ENCODE measurements around the gene NOTCH3.

Gene NOTCH3

DNA sequence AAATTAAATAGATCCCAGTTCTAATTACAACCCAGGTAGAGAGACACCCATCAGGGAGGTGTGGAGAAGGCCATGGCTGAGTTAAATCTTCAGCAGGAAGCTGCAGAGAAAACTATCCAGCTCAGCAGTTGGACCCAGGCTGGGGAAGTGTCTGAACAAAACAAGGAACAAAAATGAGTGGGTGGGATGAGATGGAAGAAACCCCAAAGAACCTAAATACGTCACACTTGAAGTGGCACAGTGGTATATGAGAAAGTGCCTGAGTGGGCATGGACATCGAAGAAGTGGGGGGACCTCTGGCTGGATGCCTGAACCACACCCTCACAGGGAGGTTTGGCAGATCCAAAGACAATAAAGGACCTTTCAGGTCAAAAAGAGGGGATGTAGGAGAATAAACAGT is 35.0 kb upstream of the NOTCH3 start:
- DNase-seq (ENCODE audit: low spot score) = no peak

DNA sequence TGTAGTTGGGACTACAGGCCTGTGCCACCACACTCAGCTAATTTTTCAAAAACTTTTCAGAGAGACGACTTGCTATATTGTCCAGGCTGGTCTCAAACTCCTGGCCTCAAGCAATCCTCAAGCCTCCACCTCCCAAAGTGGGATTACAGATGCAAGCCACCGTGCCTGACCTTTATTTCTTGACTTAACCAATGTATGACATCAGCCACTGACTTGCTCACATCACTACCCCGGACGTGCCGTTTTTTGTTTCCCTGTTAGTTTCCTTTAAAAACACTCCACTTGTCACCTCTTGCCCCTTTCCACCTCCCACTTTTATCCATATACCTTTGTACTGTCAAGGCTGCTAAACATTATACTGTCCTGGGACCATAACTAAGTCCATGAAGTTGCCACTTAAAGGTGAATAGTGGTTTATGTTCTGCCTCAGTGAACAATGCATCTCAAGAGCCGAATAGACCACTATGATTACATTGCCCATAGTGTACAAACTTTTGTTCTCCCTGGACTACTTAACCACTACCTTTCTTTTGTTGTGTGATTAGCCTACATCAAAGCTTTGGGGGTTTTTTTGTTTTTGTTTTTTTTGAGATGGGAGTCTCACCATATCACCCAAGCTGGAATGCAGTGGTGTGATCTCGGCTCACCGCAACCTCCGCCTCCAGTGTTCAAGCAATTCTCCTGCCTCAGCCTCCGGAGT is 33.8 kb upstream of the NOTCH3 start:
- DNase-seq (ENCODE audit: low spot score) = no peak

DNA sequence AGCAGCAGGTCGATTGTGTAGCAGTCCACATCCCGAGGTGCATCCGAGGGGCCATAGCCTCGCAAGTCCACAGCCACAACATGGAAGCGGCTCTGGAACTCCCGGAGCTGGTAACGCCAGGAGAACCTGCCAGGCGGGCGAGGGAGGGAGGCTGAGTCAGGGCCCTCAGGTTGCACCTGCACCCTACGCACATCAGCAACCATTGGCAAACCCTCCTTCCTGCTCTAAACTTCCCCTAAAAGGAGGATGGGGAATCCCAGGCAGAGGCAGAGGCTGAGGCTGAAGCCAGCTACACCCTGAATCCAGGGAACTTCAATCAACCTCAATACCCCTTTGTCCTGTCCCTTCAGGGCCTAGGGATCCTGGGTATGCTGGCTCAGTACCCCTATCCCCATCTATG is 30.5 kb upstream of the NOTCH3 start:
- no peak for DNase-seq (ENCODE audit: low spot score)

DNA sequence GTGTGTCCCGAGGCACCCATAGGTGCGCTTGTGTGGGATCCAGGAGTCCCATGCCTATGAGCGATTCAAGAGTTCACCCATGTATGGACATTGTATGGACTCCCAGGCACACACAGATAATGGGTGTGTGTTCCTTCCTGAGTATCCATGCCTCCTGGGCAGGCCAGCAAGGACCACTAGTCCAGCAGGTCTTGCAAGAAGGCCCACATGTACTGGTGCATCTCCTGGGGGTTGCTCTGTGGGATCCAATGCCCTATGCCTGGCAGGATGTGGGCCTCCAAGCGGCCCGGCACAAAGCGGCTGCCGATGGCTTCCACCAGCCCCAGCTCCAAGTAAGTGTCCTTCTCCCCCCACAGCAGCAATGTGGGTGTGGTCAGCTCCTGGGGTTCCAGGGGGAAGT is 26.5 kb upstream of the NOTCH3 start:
- DNase-seq (ENCODE audit: low spot score) = no peak

DNA sequence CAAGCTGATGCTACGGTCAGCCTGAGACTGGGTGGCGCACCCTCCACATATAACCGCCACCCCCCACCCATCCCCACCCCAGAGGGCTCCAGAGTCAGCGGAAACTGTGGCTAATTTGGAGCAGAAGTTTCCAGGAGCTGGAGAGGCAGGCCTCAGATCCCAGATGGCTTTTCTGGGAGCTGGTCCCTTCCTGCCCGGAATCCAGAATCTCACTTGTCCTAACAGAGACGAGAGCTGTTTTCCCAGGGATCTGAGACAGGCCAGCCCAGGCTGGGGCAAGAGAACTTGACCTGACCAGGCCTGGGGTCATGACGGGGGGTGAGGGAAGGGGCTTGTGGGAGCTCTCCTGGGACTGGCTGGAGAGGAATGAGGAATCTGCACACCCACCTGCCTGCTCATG is 25.0 kb upstream of the NOTCH3 start:
- no peak for DNase-seq (ENCODE audit: low spot score)

DNA sequence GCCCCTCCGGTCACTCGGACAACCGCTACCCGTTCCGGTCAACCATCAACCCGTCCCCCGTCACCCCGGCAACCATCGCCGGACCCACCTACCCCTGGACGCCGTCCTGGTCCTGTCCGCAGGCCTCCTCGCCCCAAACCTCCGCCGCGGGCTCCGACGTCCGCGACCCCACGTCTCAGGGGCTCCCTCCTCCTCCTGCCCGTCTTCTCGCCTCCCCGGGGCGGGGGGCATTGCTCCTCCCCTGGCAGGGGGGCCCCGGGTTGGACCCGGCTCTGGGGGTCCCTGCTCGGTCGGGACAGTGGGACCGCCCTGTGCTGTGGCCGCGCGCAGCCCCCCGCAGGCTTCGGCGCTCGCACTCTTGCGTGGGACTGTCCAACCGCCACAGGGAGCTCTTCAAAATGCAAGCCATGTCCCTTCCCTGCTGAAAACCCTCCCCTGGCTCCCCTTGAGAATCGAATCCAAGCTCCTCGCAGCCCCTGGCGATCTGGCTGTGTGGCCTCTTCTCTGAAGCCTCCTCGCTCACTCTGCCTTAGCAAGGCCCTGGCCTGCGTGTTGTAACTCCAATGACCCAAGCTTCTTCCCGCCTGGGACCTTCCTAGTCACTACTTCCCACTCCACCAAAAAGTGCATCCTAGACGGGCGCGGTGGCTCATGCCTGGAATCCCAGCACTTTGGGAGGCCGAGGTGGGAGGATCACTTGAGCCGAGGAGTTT is 23.0 kb upstream of the NOTCH3 start:
- DNase-seq (ENCODE audit: low spot score) = no peak

DNA sequence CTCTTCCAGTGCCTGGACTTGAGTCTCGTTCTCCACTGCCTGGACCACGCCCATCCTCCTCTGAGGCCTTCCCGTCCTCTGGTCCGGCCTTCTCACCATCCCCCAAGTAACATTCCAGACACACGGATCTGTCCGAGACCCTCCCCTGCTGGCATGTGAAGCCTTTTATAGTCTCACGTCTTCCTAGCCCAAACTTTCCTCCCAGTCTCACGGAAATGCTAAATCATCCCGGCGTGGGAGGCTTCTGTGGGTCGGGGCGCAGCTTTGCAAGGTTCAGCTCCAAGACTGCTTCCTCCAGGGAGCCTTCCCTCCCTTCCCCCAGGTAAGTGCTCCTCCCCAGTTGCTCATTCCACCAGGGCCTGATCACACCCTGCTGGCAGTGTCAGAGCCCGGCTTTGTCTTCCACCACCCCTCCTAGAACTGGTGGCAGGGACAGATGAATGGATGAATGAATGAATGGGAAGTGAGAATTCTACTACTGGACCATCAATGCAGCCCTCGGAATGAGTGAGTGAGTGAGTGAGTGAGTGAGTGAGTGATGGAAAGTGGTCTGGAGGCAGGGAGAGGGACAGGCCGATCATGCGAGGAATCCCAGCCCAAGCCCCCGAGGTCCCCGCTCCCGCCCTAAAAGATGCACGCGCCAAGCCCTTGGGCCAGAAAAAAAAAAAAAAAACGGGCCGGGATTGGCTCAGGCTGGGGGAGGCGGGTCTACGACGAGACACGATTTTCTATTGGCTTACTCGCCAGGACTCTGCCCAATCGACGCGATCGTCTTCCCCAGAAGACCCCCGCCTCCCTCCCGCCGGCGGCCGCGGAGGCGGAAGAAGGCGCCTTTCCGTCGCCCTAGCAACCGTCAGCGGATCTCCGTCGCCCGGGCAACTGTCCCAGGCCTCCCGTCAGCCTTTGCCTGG is 22.2 kb upstream of the NOTCH3 start:
- DNase-seq (ENCODE audit: low spot score) = peak; percentile 99

DNA sequence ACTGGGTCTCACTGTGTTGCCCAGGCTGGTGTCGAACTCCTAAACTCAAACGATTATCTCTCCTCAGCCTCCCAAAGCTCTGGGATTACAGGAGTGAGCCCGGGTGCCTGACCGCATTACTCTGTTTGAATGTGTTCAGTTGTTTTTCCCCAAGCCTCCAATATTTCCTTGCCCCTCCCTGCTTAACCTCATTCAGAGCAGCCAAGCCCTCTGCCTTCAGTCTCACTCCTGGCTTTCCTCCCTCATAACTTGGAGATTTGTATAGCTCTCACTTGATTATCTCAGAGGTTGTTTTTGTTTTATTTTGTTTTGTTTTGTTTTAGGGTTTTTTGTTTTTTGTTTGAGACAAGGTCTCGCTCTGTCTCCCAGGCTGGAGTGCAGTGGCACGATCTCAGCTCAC is 20.0 kb upstream of the NOTCH3 start:
- no peak for DNase-seq (ENCODE audit: low spot score)

DNA sequence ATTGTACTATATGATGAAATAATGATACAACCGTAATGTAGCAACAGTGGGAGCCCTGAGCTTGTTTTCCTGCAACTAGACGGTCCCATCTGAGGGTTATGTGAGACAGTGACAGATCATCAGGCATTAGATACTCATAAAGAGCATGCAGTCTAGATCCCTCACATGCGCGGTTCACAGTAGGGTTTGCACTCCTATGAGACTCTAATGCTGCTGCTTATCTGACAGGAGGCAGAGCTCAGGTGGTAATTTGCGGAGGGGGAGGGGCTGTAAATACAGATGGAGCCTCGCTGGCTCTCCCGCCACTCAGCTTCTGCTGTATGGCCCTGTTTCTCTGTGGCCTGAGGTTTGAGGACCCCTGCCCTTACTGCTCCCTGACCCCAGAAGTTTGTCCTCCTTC is 17.7 kb upstream of the NOTCH3 start:
- DNase-seq (ENCODE audit: low spot score) = no peak

DNA sequence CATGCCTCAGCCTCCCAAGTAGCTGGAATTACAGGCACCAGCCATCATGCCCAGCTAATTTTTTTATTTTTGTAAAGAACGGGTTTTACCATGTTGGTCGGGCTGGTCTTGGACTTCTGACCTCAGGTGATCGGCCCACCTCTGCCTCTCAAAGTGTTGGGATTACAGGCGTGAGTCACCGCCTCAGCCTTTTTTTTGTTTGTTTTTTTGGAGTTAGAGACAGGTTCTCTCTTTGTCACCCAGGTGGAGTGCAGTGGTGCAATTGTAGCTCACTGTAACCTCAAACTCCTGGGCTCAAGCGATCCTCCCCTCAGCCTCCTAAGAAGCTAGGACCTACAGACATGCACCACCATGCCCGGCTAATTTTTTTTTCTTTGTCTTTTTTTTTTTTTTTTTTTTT is 15.6 kb upstream of the NOTCH3 start:
- DNase-seq (ENCODE audit: low spot score) = no peak

DNA sequence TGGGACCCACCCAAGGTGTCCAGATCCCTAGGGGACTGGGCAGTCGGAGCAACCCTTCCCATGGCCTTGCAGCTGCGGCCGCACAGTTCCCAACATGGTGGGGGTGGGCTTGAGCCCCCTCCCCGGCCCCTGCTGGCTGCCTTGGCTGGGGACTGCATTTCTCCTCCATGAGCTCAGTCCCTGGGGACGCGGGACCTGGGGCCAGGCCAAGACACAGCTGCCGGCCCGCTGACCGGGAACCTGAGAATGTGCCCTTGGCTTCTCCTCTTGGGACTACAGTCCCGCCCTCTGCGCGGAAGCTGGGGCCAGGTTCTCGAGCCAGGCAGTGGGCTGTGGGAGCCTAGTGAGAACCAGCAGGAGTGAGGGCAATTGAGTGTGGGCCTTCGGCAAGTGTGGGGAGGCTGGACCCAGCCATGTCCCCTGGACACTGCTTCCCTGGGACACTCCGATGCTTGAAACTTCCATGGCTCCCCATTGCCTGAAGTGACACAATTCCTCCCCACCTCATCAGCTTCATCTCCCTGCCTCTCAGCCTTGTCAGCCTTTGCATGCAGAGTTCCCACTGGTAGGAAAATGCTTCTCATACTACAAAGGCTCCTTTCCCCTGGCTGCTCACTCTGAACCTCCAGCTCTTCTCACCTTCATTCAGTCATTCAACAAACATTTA is 13.1 kb upstream of the NOTCH3 start:
- peak; percentile 74 for DNase-seq (ENCODE audit: low spot score)

DNA sequence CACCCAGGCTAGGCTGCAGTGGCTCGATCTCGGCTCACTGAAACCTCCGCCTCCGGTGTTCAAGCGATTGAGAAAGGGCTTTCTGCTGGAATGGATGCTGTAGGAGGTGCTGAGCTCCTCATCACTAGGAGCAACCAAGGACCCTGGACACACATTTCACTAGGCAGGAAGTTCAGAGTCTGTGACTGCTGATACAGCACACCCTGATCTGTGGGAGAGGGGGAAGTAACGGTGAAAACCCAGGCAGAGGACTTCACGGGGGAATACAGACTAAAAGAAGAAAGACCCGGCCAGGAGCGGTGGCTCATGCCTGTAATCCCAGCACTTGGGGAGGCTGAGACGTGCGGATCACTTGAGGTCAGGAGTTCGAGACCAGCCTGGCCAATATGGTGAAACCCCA is 11.9 kb upstream of the NOTCH3 start:
- no peak for DNase-seq (ENCODE audit: low spot score)

DNA sequence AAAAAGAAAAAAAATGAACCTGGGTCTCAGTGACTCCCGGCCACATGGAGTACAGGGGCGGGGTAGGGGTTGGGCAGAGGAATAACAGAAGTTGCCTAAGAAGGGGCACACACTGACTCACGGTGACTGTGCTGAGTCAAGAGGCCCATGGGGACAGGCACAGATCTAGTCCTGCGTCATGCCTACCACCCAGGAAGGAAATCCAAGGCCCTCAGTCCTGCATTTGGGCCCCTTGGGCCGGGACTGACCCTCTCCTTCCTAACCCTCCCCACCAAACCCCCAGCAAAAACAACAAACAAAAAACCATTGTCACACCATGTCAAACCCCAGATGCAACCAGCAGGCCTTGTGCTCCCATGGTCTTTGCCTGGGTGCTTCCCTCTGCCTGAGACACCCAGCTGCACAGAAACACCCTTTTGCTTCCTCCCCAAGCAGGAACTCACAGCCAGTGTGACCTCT is 9.6 kb upstream of the NOTCH3 start:
- peak; percentile 92 for DNase-seq (ENCODE audit: low spot score)

DNA sequence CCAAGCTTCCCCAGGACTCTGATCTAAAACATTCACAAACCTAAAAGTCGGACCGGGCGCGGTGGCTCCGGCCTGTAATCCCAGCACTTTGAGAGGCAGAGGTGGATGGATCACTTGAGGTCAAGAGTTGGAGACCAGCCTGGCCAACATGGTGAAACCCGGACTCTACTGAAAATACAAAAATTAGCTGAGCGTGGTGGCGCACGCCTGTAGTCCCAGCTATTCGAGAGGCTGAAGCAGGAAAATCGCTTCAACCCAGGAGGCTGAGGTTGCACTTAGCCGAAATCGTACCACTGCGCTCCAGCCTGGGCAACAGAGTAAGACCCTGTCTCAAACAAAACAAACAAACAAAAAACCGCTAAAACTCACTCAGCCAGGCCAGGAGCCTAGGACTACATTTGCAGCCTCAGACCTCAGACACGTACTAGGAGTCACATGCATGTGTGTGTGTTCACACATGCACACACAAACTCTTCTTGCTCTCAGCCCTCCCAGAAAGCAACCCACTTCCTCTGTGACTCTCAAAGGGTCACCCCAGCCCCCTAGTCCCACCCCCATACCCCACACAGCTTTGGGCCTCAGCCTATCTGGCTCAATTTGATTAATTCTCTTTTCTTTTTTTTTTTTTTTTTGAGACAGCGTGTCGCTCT is 704 bp upstream of the NOTCH3 start:
- DNase-seq (ENCODE audit: low spot score) = no peak

DNA sequence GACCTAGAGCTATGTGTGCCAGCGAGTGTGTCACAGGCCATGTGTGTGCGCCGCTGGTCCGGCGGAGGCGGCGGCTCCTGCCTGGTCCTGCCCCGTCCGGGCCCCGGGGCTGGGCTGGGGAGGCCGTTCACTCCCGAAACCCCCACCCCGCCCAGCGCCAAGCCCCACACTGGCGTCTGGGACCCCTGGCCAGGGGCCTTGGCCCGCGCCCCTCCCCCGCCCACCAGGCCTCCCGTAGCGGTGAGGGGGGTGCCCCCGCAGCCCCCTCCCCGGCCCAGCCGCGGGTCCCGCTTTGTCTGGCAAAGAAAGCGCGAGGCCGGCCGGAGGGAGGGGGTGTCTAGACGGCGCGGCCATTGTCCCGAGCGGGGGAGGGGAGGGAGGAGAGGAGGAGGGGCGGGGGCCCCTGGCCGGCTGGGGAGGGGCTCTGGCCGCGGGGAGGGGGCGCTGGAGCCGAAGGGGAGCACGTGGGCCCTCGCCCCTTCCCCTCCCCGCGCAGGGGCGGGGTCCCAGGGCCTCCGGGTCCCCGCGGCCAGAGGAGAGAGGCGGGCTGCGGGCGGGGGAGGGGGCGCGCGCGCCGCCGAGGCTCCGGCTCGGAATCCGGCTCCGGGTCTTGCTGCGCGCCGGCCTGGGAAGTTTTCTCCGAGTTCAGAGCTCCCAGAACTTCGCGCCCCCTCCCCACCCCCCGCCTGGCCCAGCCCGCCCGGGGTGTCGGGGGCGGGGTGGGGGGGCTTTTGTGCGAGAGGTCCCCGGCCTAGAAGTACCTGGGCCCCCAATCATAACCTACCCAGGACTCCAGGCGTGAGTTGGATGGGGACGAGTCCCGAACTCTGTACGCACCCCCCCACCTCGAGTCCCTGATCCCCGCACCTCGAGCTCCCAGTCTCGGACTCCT is 888 bp downstream of the NOTCH3 start:
- DNase-seq (ENCODE audit: low spot score) = peak; percentile 77

DNA sequence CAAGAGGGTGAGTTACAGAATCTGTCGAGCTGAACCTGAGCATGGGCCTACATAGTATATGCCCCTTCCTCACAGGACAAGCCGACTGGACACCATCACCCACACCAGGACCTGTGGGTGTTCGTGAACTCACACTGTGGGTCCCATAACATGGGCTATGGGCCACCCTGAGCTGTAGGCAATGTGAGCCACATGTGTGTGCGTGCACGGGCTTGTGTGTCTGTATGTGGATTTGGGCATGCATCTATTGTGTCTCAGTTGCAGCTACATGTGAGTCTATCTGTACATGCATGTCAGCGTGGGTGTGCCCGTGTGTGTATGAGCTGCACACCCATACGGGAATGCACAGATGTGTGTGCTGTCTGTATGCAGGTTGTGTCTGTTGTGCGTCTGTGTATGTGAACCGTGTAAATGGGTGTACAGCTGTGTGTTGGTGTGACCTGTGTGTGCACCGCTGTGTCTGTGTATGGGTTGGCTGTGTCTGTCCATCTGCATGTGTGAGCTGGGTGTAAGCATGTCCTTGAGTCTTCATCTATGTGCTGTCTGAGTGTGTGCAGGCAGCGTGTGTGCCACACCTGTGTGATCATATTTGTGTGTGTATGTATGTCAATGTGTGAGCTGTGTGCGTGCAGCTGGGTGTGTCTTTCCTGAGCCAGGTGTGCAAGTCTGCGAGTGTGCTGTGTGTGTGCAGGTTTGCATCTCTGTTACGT is 1.7 kb downstream of the NOTCH3 start:
- DNase-seq (ENCODE audit: low spot score) = no peak

DNA sequence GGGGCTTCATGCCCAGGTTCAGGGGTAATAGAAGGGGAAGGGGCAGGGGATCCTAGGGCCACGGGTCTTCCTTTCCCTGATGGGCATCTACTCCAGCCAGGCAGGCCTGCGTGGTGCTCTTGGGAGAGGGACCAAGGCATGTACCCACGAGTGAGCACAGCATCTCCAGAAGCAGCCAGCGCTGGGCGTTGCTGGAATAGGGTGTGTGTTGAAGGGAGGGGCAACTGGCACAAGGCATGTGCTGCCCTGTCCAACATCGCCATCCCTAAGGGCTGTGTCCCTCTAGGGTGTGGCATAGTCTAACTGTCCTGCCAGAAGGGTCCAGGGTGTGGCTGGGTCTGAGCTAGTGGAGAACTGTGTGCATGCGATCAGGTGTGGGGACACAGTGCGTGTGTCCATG is 2.9 kb downstream of the NOTCH3 start:
- DNase-seq (ENCODE audit: low spot score) = no peak

DNA sequence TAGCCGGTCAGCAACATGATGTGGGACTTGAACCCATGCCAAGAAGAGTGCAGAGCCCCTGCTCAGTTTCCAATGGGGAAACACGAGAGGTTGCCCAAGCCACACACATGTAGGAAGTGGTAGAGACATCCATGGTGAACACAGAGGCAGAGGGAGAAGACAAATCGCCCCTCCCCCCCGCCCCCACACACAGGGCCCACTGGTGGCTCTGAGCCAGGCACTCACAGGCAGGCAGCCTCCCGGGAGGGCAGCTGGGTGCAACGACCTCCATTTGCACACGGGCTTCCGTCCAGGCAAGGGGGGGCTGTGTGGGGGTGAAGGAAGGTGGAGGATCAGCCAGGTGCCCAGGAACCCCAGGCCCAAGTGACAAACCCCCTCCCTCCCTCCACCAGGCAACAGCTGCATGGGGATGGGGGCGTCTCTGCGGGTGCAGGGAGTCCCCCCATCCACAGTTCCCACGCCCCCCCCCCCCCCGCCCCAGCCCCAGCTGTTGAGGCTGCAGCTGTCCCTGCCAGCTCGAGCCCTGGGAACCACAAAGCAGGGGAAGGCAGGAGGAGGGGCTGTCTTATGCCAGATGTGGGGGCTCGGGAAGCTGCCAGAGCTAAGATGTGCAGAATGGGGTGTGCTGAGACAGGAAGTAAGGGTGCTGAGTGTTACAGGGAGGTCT is 3.4 kb downstream of the NOTCH3 start:
- DNase-seq (ENCODE audit: low spot score) = no peak

DNA sequence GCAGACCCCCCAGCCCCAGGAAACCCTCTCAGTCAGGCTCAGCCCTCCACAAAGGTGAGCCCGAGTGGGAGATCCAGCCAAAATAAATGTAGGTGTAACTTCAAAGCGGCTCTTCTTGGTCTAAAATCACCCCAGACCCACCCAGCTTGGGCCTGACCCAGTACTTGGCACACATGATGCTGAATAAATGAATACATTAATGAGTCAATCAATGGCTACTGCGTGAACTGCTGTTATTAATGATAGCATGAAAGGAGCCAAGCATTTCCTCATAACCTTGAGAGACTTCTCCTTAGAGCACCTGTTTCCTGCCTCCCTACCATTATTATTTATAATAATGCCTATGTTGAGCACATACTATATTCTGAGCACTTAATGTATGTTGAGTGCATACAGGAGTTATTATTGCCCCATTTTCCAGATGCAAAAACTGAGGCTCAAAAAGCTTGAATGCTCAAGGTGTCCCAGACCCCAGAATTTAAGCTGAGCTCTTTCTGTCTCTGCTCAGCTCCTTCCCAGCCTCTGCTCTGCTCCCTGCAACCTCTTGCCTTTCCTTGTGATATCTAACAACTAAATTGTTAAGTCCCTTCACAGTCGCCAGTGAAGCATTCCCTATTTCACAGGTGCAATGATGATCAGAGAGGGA is 4.3 kb downstream of the NOTCH3 start:
- no peak for DNase-seq (ENCODE audit: low spot score)
